H9 (cell line): Measurements from ENCODE around the gene FRRS1. TPM values are rescaled to one million over a fixed set of nuclear protein-coding genes. Genes with fewer than 3 reads are reported as not detected.

Source experiments
- DNase-seq: peaks from one replicate; pipeline ENCODE4 v3.0.0-alpha.2; 2017
- H2AFZ ChIP-seq: one replicate; pipeline ENCODE4 v1.6.1; 2013; ENCODE audit warnings: mild to moderate bottlenecking, low read length, control low read depth, moderate library complexity
- H2AK5ac ChIP-seq: 2 replicates; pipeline ENCODE4 v1.6.1; 2013; ENCODE audit warnings: low read length, control low read depth, mixed read lengths; ENCODE audit not compliant: insufficient read length
- H2BK120ac ChIP-seq: one replicate; pipeline ENCODE4 v1.6.1; 2013; ENCODE audit warnings: low read depth, mild to moderate bottlenecking, low read length, control low read depth, inconsistent platforms; ENCODE audit not compliant: poor library complexity, severe bottlenecking
- H2BK12ac ChIP-seq: 2 replicates; pipeline ENCODE4 v1.6.1; 2013; ENCODE audit warnings: low read length, control low read depth, mixed read lengths, low read depth; ENCODE audit not compliant: insufficient read length
- H2BK15ac ChIP-seq: 2 replicates; pipeline ENCODE4 v1.6.1; 2013; ENCODE audit warnings: low read depth, low read length, control low read depth
- H2BK20ac ChIP-seq: one replicate; pipeline ENCODE4 v1.6.1; 2013; ENCODE audit warnings: low read depth, mild to moderate bottlenecking, low read length, control low read depth, inconsistent platforms; ENCODE audit not compliant: poor library complexity, severe bottlenecking
- H2BK5ac ChIP-seq: 2 replicates; pipeline ENCODE4 v1.6.1; 2013; ENCODE audit warnings: low read length, control low read depth, mixed read lengths; ENCODE audit not compliant: insufficient read length
- H3K14ac ChIP-seq: 2 replicates; pipeline ENCODE4 v1.6.1; 2013; ENCODE audit warnings: low read length, control low read depth; ENCODE audit not compliant: insufficient read depth
- H3K18ac ChIP-seq: 2 replicates; pipeline ENCODE4 v1.6.1; 2013; ENCODE audit warnings: low read depth, mild to moderate bottlenecking, mixed read lengths, low read length, control low read depth; ENCODE audit not compliant: insufficient read length
- H3K23ac ChIP-seq: 2 replicates; pipeline ENCODE4 v1.6.1; 2013; ENCODE audit warnings: low read length, control low read depth, mixed read lengths, low read depth; ENCODE audit not compliant: insufficient read length
- H3K23me2 ChIP-seq: 2 replicates; pipeline ENCODE4 v1.6.1; 2013; ENCODE audit warnings: low read depth, mild to moderate bottlenecking, mixed read lengths, low read length, control low read depth; ENCODE audit not compliant: insufficient read length, poor library complexity, severe bottlenecking
- H3K27ac ChIP-seq: 2 replicates; pipeline ENCODE4 v1.5.1; 2013; ENCODE audit warnings: low read length, control low read depth, mixed read lengths, low read depth; ENCODE audit not compliant: insufficient read length
- H3K27me3 ChIP-seq: 2 replicates; pipeline ENCODE4 v1.6.1; 2013; ENCODE audit warnings: low read length, control low read depth, inconsistent platforms; ENCODE audit not compliant: insufficient read depth
- H3K4ac ChIP-seq: 2 replicates; pipeline ENCODE4 v1.6.1; 2013; ENCODE audit warnings: low read depth, mild to moderate bottlenecking, control low read depth, inconsistent platforms, low read length, moderate library complexity
- H3K4me1 ChIP-seq: 2 replicates; pipeline ENCODE4 v1.6.1; 2013; ENCODE audit warnings: low read length, control low read depth, inconsistent platforms; ENCODE audit not compliant: insufficient read depth
- H3K4me2 ChIP-seq: 2 replicates; pipeline ENCODE4 v1.6.1; 2013; ENCODE audit warnings: low read length, control low read depth, mixed read lengths; ENCODE audit not compliant: insufficient read length, insufficient read depth
- H3K56ac ChIP-seq: 2 replicates; pipeline ENCODE4 v1.6.1; 2013; ENCODE audit warnings: low read depth, mild to moderate bottlenecking, mixed read lengths, low read length, control low read depth; ENCODE audit not compliant: insufficient read length
- H3K79me1 ChIP-seq: 2 replicates; pipeline ENCODE4 v1.6.1; 2013; ENCODE audit warnings: low read depth, mild to moderate bottlenecking, moderate library complexity, low read length, control low read depth, inconsistent platforms; ENCODE audit not compliant: insufficient read depth, poor library complexity, severe bottlenecking
- H3K79me2 ChIP-seq: 2 replicates; pipeline ENCODE4 v1.6.1; 2013; ENCODE audit warnings: low read length, control low read depth, inconsistent platforms; ENCODE audit not compliant: insufficient read depth
- H3K9ac ChIP-seq: 2 replicates; pipeline ENCODE4 v1.6.1; 2013; ENCODE audit warnings: low read length, control low read depth, mixed read lengths; ENCODE audit not compliant: insufficient read length; ENCODE audit errors: extremely low read depth
- H3K9me3 ChIP-seq: one replicate; pipeline ENCODE4 v1.6.1; 2013; ENCODE audit warnings: low read depth, low read length, inconsistent platforms; ENCODE audit not compliant: control insufficient read depth
- H3T11ph ChIP-seq: one replicate; pipeline ENCODE4 v1.6.1; 2013; ENCODE audit warnings: mild to moderate bottlenecking, low read length, control low read depth, inconsistent platforms
- H4K20me1 ChIP-seq: one replicate; pipeline ENCODE4 v1.6.1; 2013; ENCODE audit not compliant: control insufficient read depth, insufficient read length, insufficient read depth
- H4K5ac ChIP-seq: 2 replicates; pipeline ENCODE4 v1.6.1; 2013; ENCODE audit warnings: low read depth, mild to moderate bottlenecking, mixed read lengths, low read length, control low read depth; ENCODE audit not compliant: insufficient read length
- H4K8ac ChIP-seq: replicated peaks from 2 replicates; pipeline ENCODE4 v1.6.1; 2013; ENCODE audit warnings: low read length, control low read depth, mixed read lengths, low read depth; ENCODE audit not compliant: insufficient read length
- H4K91ac ChIP-seq: 2 replicates; pipeline ENCODE4 v1.6.1; 2013; ENCODE audit warnings: low read depth, mild to moderate bottlenecking, moderate library complexity, mixed read lengths, low read length, control low read depth; ENCODE audit not compliant: insufficient read length
- H3K27ac Mint-ChIP-seq, 3 experiments: 2 replicates in 2 of 3; 3 replicates in 1 of 3; pipeline ENCODE4 v1.8.0; 2020 to 2021; ENCODE audit warnings: mixed read lengths in 3 of 3, mild to moderate bottlenecking in 1 of 3, moderate library complexity in 1 of 3
- H3K27me3 Mint-ChIP-seq: 2 replicates; pipeline ENCODE4 v1.8.0; 2021; ENCODE audit warnings: low read depth, mild to moderate bottlenecking, moderate library complexity, mixed read lengths
- H3K36me3 Mint-ChIP-seq, 3 experiments: 2 replicates in 2 of 3; 3 replicates in 1 of 3; pipeline ENCODE4 v1.8.0; 2020 to 2021; ENCODE audit warnings: low read depth in 3 of 3, mixed read lengths in 3 of 3; ENCODE audit not compliant: insufficient read depth in 1 of 3
- H3K4me1 Mint-ChIP-seq, 2 experiments: 2 replicates each; pipeline ENCODE4 v1.8.0; 2020; ENCODE audit warnings: mixed read lengths in 2 of 2
- H3K4me3 Mint-ChIP-seq, 2 experiments: 2 replicates in 1 of 2; 3 replicates in 1 of 2; pipeline ENCODE4 v1.8.0; 2020 to 2021; ENCODE audit warnings: mild to moderate bottlenecking in 2 of 2, mixed read lengths in 2 of 2, moderate library complexity in 1 of 2
- H3K9me3 Mint-ChIP-seq, 2 experiments: 2 replicates in 1 of 2; 3 replicates in 1 of 2; pipeline ENCODE4 v1.8.0; 2020; ENCODE audit warnings: mild to moderate bottlenecking in 2 of 2, mixed read lengths in 2 of 2, moderate library complexity in 1 of 2
- total RNA-seq: library from RNA; stranded (reverse); gene quantifications from 2 replicates; pipeline ENCODE4 v1.2.1, GENCODE V29; 2021
- TF ChIP-seq, protein P1 (sequence below): fragments of 200-600 bp; sonication (generic); conservative IDR thresholded peaks from 3 replicates; pipeline ENCODE4 v1.8.0; 2021; ENCODE audit warnings: antibody characterized with exemption, mild to moderate bottlenecking

Gene FRRS1
- total RNA-seq, 1 experiment from 2014 or later: 5.6 TPM

DNA sequence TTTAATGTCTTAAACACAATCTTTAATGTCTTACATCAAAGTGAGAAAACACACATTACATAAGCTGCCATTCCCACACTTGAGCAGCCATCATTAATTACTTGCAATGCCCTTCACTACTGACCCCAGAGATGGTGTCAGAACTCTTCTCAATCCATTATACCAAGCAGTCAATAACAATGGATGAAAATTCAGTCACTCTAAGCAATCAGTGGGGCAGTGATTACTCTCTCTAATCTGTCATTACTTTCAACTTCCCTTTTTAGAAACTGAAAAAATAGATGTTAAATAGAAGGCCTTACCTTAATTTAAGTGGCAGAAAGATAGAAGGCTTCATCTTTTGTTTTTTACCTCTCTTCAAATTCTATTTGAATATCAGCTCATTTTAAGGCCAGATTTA, 9.7 kb upstream of the FRRS1 start:
- Histone ChIP-seq H2AK5ac (no peak overlapping the region), H4K91ac (no peak overlapping the region), H3K56ac (no peak overlapping the region), H2BK15ac (no peak overlapping the region), H3K9me3 (no peaks in the 10 kb centered on the region), H4K5ac (no peak overlapping the region), H3K79me2 (no peaks in the 10 kb centered on the region), H3K23ac (no peak overlapping the region), H3K18ac (no peak overlapping the region), H4K8ac (no peak overlapping the region), H3K23me2 (no peaks in the 10 kb centered on the region), H3K14ac (no peak overlapping the region), H4K20me1 (no peaks in the 10 kb centered on the region), H3T11ph (no peak overlapping the region), H3K27ac (no peak overlapping the region), H3K79me1 (no peaks in the 10 kb centered on the region), H2BK20ac (no peak overlapping the region), H2BK120ac (no peak overlapping the region), H2AFZ (no peak overlapping the region), H3K4me2 (no peak overlapping the region), H3K27me3 (no peaks in the 10 kb centered on the region), H3K4me1 (no peaks in the 10 kb centered on the region), H2BK5ac (no peak overlapping the region), H2BK12ac (no peak overlapping the region), H3K9ac (no peak overlapping the region), H3K4ac (no peak overlapping the region)
- TF ChIP-seq, protein P1, sequence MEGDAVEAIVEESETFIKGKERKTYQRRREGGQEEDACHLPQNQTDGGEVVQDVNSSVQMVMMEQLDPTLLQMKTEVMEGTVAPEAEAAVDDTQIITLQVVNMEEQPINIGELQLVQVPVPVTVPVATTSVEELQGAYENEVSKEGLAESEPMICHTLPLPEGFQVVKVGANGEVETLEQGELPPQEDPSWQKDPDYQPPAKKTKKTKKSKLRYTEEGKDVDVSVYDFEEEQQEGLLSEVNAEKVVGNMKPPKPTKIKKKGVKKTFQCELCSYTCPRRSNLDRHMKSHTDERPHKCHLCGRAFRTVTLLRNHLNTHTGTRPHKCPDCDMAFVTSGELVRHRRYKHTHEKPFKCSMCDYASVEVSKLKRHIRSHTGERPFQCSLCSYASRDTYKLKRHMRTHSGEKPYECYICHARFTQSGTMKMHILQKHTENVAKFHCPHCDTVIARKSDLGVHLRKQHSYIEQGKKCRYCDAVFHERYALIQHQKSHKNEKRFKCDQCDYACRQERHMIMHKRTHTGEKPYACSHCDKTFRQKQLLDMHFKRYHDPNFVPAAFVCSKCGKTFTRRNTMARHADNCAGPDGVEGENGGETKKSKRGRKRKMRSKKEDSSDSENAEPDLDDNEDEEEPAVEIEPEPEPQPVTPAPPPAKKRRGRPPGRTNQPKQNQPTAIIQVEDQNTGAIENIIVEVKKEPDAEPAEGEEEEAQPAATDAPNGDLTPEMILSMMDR: no peak
- no peaks in the 10 kb centered on the region for H3K36me3 Mint-ChIP-seq
- DNase-seq: no peak
- peaks cover 1% of the 10 kb centered on the region; the same call in 1 of the 2 replicates for H3K27me3 Mint-ChIP-seq
- no peak overlapping the region for H3K27ac Mint-ChIP-seq
- H3K9me3 Mint-ChIP-seq: no peaks in the 10 kb centered on the region
- peaks cover 0 to 4% of the 10 kb centered on the region in 2 experiments; a peak in 1 of 4 replicates for H3K4me1 Mint-ChIP-seq
- H3K4me3 Mint-ChIP-seq: no peak overlapping the region
